Ascending aorta (tissue), 2 donors: ENCODE data around the gene CCDC122. TPM values are rescaled to one million over a fixed set of nuclear protein-coding genes. Genes with fewer than 3 reads are reported as not detected.
A peak's percentile ranks its signal among the peaks of the same experiment; 100 is the strongest.

Source experiments
- DNase-seq, 2 donors: peaks; one replicate each; pipeline ENCODE4 v3.0.0-alpha.2; 2019; ENCODE audit warnings: low spot score in 2 of 2
- H3K27ac ChIP-seq, 2 donors: fragments of 200-600 bp; sonication (generic); one replicate each; pipeline ENCODE4 v1.5.1; 2016 to 2017; ENCODE audit warnings: mild to moderate bottlenecking in 1 of 2
- H3K27me3 ChIP-seq: fragments of 200-600 bp; sonication (generic); one replicate; pipeline ENCODE4 v1.5.1; 2017
- H3K36me3 ChIP-seq, 2 donors: fragments of 200-600 bp; sonication (generic); one replicate each; pipeline ENCODE4 v1.5.1; 2016
- H3K4me1 ChIP-seq, 2 donors: fragments of 200-600 bp; sonication (generic); one replicate each; pipeline ENCODE4 v1.5.1; 2016 to 2017; ENCODE audit warnings: mild to moderate bottlenecking in 1 of 2
- H3K4me3 ChIP-seq, 2 donors: fragments of 200-600 bp; sonication (generic); one replicate each; pipeline ENCODE4 v1.5.1; 2016 to 2017; ENCODE audit warnings: mild to moderate bottlenecking in 1 of 2
- H3K9me3 ChIP-seq, 2 donors: fragments of 200-600 bp; sonication (generic); one replicate each; pipeline ENCODE4 v1.5.1; 2016
- intact Hi-C: fragments of 100-400 bp; cut with DNase I; formaldehyde crosslinking; loops from one replicate; pipeline ENCODE4 v1.15.1; 2023
- total RNA-seq: library from RNA; depleted of rRNA; stranded (reverse); fragments of >200 nt; gene quantifications from one replicate; pipeline ENCODE4 v1.1.0, GENCODE V29; 2016
- TF ChIP-seq, protein P1 (sequence below), 3 experiments: fragments of 200-600 bp in 2 of 3; fragments of 450-650 bp in 1 of 3; sonication (generic) in 2 of 3; IDR thresholded peaks; one replicate each; pipeline ENCODE4 v1.5.1; 2016 to 2019; ENCODE audit warnings: antibody characterized with exemption in 3 of 3, mild to moderate bottlenecking in 1 of 3, moderate library complexity in 1 of 3

The CCDC122 gene
- total RNA-seq, 1 donor from 2014 or later, result 0.64 TPM

DNA sequence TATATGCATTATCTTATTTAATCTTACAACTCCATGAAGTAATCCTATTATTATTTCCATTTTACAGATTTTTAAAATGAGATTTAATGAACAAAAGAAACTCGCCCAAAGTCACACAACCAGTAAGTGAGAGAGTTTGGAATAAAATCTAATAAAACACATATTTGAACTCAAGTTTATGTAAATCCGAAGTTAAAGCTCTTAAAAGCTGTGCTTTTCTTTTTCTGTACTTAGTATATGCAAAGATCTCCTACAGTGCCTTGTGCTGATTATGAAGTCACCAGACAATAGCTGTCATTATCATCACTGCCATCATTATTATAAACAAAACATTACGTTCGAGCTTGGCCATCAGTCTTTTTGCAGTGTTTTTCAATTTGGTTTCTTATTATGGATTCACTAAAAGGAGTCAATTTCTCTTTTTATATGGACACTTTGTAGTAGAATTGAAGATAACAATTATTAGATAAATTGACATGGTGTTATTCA, 63.1 kb downstream of the CCDC122 start:
- H3K27ac ChIP-seq, result no peak overlapping the region
- TF ChIP-seq, protein P1, sequence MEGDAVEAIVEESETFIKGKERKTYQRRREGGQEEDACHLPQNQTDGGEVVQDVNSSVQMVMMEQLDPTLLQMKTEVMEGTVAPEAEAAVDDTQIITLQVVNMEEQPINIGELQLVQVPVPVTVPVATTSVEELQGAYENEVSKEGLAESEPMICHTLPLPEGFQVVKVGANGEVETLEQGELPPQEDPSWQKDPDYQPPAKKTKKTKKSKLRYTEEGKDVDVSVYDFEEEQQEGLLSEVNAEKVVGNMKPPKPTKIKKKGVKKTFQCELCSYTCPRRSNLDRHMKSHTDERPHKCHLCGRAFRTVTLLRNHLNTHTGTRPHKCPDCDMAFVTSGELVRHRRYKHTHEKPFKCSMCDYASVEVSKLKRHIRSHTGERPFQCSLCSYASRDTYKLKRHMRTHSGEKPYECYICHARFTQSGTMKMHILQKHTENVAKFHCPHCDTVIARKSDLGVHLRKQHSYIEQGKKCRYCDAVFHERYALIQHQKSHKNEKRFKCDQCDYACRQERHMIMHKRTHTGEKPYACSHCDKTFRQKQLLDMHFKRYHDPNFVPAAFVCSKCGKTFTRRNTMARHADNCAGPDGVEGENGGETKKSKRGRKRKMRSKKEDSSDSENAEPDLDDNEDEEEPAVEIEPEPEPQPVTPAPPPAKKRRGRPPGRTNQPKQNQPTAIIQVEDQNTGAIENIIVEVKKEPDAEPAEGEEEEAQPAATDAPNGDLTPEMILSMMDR (IDR thresholded peaks at IDR 0.05), result no peak
- no peaks in the 10 kb centered on the region for H3K9me3 ChIP-seq
- H3K27me3 ChIP-seq, result no peaks in the 10 kb centered on the region
- H3K4me1 ChIP-seq, result peaks cover 0 to 7% of the 10 kb centered on the region in 2 donors
- DNase-seq, result no peak
- intact Hi-C loops, result no loop called here
- H3K4me3 ChIP-seq, result no peak overlapping the region
- no peaks in the 10 kb centered on the region for H3K36me3 ChIP-seq

DNA sequence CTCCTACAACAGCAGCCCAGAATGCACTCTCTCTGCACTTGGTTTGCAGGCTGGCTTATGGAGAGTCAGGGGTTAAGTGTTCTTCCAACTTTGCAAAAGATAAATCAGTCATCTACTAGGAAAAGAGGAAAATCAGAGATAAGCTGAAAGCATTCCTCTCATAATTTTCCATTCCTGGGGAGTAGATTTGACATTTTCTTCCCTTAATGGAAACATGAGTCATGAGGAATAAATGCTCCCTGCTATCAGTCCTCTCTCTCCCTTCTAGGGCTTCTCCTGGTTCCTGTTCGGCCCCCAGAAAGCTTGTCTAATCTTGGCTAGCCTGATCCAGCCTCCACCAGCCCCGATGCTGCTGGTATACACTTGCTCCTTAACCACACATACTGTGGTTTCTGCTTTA, 64.3 kb downstream of the CCDC122 start:
- H3K27ac ChIP-seq, result peak overlapping the region in 1 of 2 donors; percentile 17
- intact Hi-C loops, result no loop called here
- DNase-seq, result no peak

DNA sequence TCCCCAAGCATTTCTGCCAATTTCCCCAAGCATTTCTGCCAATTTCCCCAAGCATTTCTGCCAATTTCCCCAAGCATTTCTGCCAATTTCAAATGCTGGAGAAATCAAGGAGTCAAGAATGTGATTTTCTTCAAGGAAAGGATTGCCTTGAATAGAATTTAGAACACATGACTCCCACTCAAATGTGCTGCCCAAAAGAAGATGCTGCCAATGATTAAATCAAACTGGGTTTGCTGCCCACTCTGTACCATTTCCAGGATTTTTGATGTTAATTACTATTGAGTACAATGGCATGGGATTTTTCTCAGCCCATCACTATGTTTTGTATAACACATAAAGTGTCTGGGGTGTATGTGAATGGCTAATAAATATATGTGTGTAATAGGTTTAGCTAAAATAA, 70.9 kb downstream of the CCDC122 start:
- Histone ChIP-seq H3K9me3 (no peaks in the 10 kb centered on the region), H3K4me3 (no peak overlapping the region), H3K27ac (no peak overlapping the region), H3K4me1 (peaks cover 0 to 3% of the 10 kb centered on the region in 2 donors), H3K36me3 (no peaks in the 10 kb centered on the region), H3K27me3 (no peaks in the 10 kb centered on the region)
- intact Hi-C loops, result no loop called here
- TF ChIP-seq, protein P1 (IDR thresholded peaks at IDR 0.05), result no peak
- DNase-seq, result no peak

More for the DNA sequence above, 64.3 kb downstream of the CCDC122 start:
- H3K27me3 ChIP-seq, result no peaks in the 10 kb centered on the region
- peaks cover 0 to 7% of the 10 kb centered on the region in 2 donors for H3K4me1 ChIP-seq
- H3K36me3 ChIP-seq, result no peaks in the 10 kb centered on the region
- no peaks in the 10 kb centered on the region for H3K9me3 ChIP-seq
- peak overlapping the region in 1 of 2 donors; percentile 16 for H3K4me3 ChIP-seq
- TF ChIP-seq, protein P1 (IDR thresholded peaks at IDR 0.05), result no peak

DNA sequence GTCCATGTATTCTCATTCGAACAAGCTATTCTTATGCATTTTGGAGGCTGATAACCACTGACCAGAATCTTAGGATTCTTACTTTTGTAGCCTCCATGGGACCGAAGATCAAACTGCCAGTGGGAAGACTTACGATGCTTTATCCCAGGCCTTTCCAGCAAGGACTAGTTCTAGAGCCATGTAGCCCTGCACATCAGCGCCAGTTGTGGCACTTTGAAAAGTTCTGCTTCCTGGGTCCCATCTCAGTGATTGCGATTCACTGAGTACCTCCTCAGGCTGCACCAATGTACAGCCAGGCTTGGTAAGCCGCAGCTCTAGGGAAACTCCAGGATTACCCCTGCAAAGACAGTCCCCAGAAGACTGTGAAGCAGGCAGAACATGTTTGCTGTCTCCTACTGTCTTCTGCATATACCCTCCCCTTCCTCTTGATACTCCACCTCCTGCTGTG, 73.8 kb downstream of the CCDC122 start:
- intact Hi-C loops, result loop anchor here (2.0 kb wide), 3 partner anchors 503 to 837 kb away; no protein-coding TSS in a partner anchor
- H3K27me3 ChIP-seq, result no peaks in the 10 kb centered on the region
- no peaks in the 10 kb centered on the region for H3K36me3 ChIP-seq
- no peak overlapping the region for H3K4me3 ChIP-seq
- H3K27ac ChIP-seq, result no peak overlapping the region
- H3K4me1 ChIP-seq, result peaks cover 0 to 3% of the 10 kb centered on the region in 2 donors
- DNase-seq, result no peak
- TF ChIP-seq, protein P1 (IDR thresholded peaks at IDR 0.05), result no peak
- H3K9me3 ChIP-seq, result no peaks in the 10 kb centered on the region

DNA sequence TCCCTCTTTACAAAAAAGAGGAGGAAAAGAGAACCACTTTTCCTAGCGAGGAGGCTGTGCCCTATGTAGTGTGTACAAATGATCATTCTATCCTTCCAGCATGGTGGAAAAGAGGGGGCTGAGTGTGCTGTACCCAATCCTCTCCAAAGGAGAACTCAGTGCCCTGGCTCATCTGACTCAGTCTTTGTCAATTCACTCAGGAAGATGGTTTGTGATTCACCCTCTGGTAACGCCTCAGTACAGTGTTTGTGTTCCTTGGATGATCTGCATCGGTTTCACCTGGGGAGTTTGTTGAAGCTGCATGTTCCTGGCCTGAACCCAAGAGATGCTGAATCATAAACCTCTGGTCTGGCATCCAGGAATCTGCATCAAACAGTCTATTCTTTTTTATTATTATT, 74.5 kb downstream of the CCDC122 start:
- Histone ChIP-seq H3K27ac (no peak overlapping the region), H3K4me1 (peaks cover 0 to 3% of the 10 kb centered on the region in 2 donors), H3K9me3 (no peaks in the 10 kb centered on the region), H3K27me3 (no peaks in the 10 kb centered on the region), H3K36me3 (no peaks in the 10 kb centered on the region), H3K4me3 (no peak overlapping the region)
- intact Hi-C loops, result loop anchor here (2.0 kb wide), 3 partner anchors 502 to 836 kb away; no protein-coding TSS in a partner anchor
- TF ChIP-seq, protein P1 (IDR thresholded peaks at IDR 0.05), result no peak
- DNase-seq, result no peak
